GM12891 (cell line): Measurements from ENCODE around the gene PRDM9.
"Not testable (repeated sequence)": the region's sequence is repeated elsewhere in the genome, so short reads cannot be mapped to it uniquely, and the experiment has no call there.

Experiments
- DNase-seq: peaks from one replicate; pipeline ENCODE4 v3.0.0; 2011; ENCODE audit warnings: low spot score; ENCODE audit not compliant: insufficient read length
- FAIRE-seq: peaks from 2 replicates; lab custom pipeline; 2011; peaks lifted over from hg19 to GRCh38; lab: Jason Lieb, UNC
- PAX5 ChIP-seq: IDR thresholded peaks from 2 replicates; pipeline ENCODE4 v1.6.1; 2011; ENCODE audit warnings: low read length, moderate library complexity, mild to moderate bottlenecking; ENCODE audit not compliant: insufficient read depth, severe bottlenecking
- POLR2A ChIP-seq: IDR thresholded peaks from 2 replicates; pipeline ENCODE4 v1.6.1; 2011; ENCODE audit warnings: low read depth, low read length, control low read depth
- POLR2AphosphoS5 ChIP-seq: IDR thresholded peaks from 2 replicates; pipeline ENCODE4 v1.6.1; 2011; ENCODE audit warnings: low read depth, low read length, control low read depth
- POU2F2 ChIP-seq: IDR thresholded peaks from 2 replicates; pipeline ENCODE4 v1.6.1; 2011; ENCODE audit warnings: low read depth, mild to moderate bottlenecking, control low read depth, low read length, moderate library complexity
- SPI1 ChIP-seq: IDR thresholded peaks from 2 replicates; pipeline ENCODE4 v1.6.1; 2011; ENCODE audit warnings: low read depth, low read length, control low read depth
- TAF1 ChIP-seq: IDR thresholded peaks from 2 replicates; pipeline ENCODE4 v1.6.1; 2011; ENCODE audit warnings: low read depth, low read length, control low read depth

The PRDM9 gene

DNA sequence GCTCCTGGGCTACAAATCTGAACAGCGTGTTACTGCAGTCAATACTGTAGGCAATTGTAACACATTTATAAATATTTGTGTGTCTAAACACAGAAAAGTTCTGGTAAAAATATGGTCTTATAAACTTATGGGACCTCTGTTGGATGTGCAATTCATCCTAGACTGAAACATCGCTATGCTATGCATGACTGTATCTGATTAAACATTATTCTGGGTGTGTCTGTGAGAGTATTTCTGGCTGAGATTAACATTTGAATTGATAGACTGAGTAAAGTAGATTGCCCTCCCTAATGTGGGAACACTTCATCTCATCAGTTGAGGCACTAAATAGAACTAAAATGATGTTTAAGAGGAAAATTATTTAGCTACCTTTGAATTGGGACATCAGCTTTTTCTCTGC lies 24.3 kb upstream of the PRDM9 start:
- no peak for FAIRE-seq

GRCh38 chr5:23484096-23484495 lies 23.3 kb upstream of the PRDM9 start:
- FAIRE-seq, result no peak
- TF ChIP-seq POU2F2 (no peak), SPI1 (no peak), TAF1 (no peak), POLR2A (no peak)
- no peak for DNase-seq

More for the DNA sequence above, 24.3 kb upstream of the PRDM9 start:
- TF ChIP-seq SPI1, result no peak
- TF ChIP-seq POU2F2, result no peak
- TF ChIP-seq POLR2AphosphoS5, result no peak
- no peak for DNase-seq

- FAIRE-seq, DNase-seq: not testable (repeated sequence)
These were observed 21.2 kb upstream of the PRDM9 start for GRCh38 chr5:23486227-23486626.

DNA sequence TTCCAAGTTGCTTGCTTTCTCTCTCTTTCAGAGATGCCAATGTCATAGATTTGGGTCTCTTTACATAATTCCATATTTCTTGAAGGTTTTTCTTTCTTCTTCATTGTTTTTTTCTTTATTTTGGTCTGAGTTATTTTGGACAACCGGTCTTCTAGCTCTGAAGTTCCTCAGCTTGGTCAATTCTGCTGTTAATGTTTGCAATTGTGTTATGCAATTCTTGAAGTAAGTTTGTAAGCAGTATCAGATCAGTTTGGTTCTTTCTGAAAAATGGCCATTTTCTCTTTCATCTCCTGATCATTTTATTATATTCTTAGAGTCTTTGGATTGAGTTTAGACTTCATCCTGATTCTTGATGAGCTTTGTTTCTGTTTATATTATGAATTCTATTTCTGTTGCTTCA lies 16.4 kb upstream of the PRDM9 start:
- no peak for TF ChIP-seq PAX5
- no peak for TF ChIP-seq POLR2A
- FAIRE-seq, result no peak
- no peak for DNase-seq

DNA sequence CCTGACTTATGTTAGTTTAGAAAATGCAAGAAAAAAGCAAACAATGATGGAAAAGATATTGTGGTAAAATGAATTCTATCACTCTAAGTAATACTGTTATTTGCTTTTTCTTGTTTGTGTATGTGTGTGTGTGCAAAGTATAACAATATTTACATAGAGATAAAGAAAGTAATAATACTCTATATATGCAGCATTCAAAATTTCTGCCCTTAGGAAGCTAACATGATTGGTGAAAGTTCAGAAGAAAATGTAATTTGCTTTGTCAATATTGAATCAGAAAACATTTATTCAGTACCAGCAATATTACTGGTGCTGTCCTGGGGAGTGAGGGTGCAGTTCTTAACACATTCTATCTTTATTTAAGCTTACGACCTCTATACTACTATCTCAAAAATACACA lies 12.9 kb upstream of the PRDM9 start:
- TF ChIP-seq POLR2AphosphoS5, result no peak
- no peak for TF ChIP-seq TAF1
- no peak for TF ChIP-seq SPI1
- no peak for TF ChIP-seq PAX5
- TF ChIP-seq POU2F2, result no peak
- no peak for TF ChIP-seq POLR2A
- FAIRE-seq (no peak), DNase-seq (no peak)

GRCh38 chr5:23496576-23496975 lies 10.8 kb upstream of the PRDM9 start:
- no peak for DNase-seq
- no peak for FAIRE-seq
- TF ChIP-seq POLR2AphosphoS5, result no peak
- no peak for TF ChIP-seq SPI1
- TF ChIP-seq POLR2A, result no peak
- no peak for TF ChIP-seq TAF1
- TF ChIP-seq POU2F2, result no peak
- TF ChIP-seq PAX5, result no peak

GRCh38 chr5:23506329-23507236 lies 826 bp upstream of the PRDM9 start:
- FAIRE-seq (no peak), DNase-seq (no peak)

DNA sequence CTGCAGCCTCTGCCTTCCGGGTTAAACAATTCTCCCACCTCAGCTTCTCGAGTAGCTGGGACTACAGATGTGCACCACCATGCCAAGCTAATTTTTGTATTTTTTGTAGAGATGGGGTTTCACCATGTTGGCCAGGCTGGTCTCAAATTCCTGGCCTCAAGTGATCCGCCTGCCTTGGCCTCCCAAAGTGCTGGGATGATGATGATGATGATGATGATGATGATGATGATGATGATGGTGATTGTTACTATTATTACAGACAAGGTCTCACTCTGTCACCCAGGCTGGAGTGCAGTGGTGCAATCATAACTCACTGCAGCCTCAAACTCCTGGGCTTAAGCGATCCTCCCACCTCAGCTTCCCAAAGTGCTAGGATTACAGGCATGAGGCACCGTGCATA lies 3.0 kb downstream of the PRDM9 start:
- not testable (repeated sequence) for DNase-seq, FAIRE-seq

More at GRCh38 chr5:23506329-23507236, 826 bp upstream of the PRDM9 start:
- TF ChIP-seq SPI1 (no peak), PAX5 (no peak), POU2F2 (no peak), POLR2A (no peak), TAF1 (no peak), POLR2AphosphoS5 (no peak)

GRCh38 chr5:23522553-23522952 lies 15.1 kb downstream of the PRDM9 start:
- FAIRE-seq, result no peak
- DNase-seq, result no peak
- no peak for TF ChIP-seq POLR2AphosphoS5
- no peak for TF ChIP-seq PAX5
- TF ChIP-seq TAF1, result no peak
- TF ChIP-seq POLR2A, result no peak
- TF ChIP-seq SPI1, result no peak

GRCh38 chr5:23523031-23523430 lies 15.6 kb downstream of the PRDM9 start:
- no peak for DNase-seq
- no peak for FAIRE-seq

DNA sequence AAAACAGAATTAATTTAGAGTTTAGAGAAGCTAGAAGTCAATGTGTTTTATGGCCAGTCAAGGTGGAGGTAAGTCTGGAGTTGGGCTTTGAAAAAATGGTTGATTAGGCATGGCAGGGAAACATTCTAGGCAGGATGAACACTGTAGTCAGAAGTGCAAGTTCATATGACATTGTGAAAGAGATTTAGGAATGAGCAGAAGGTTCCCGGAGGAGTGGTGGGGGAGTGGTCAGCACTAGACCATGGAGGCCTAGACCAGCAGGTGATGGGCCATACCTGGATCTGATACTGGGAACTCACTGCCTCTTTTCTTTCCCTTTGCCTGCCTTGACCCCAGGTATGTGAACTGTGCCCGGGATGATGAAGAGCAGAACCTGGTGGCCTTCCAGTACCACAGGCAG lies 16.6 kb downstream of the PRDM9 start:
- FAIRE-seq, result peak; percentile 31
- no peak for DNase-seq
- no peak for TF ChIP-seq POU2F2
- TF ChIP-seq POLR2A, result no peak
- no peak for TF ChIP-seq POLR2AphosphoS5
- TF ChIP-seq PAX5, result no peak
- no peak for TF ChIP-seq SPI1
- TF ChIP-seq TAF1, result no peak

More at GRCh38 chr5:23523031-23523430, 15.6 kb downstream of the PRDM9 start:
- TF ChIP-seq POLR2AphosphoS5, result no peak
- TF ChIP-seq SPI1, result no peak
- no peak for TF ChIP-seq POLR2A
- no peak for TF ChIP-seq TAF1
- TF ChIP-seq PAX5, result no peak
- TF ChIP-seq POU2F2, result no peak
